Fibroblast of peridontal ligament (primary cell): Measurements from ENCODE around the gene GRIK5.
"Not testable (repeated sequence)": the region's sequence is repeated elsewhere in the genome, so short reads cannot be mapped to it uniquely, and the experiment has no call there.

Experiments used
- DNase-seq: peaks from one replicate; pipeline ENCODE4 v3.0.0-alpha.2; 2010; ENCODE audit errors: extremely low read depth

GRIK5 gene, protein sequence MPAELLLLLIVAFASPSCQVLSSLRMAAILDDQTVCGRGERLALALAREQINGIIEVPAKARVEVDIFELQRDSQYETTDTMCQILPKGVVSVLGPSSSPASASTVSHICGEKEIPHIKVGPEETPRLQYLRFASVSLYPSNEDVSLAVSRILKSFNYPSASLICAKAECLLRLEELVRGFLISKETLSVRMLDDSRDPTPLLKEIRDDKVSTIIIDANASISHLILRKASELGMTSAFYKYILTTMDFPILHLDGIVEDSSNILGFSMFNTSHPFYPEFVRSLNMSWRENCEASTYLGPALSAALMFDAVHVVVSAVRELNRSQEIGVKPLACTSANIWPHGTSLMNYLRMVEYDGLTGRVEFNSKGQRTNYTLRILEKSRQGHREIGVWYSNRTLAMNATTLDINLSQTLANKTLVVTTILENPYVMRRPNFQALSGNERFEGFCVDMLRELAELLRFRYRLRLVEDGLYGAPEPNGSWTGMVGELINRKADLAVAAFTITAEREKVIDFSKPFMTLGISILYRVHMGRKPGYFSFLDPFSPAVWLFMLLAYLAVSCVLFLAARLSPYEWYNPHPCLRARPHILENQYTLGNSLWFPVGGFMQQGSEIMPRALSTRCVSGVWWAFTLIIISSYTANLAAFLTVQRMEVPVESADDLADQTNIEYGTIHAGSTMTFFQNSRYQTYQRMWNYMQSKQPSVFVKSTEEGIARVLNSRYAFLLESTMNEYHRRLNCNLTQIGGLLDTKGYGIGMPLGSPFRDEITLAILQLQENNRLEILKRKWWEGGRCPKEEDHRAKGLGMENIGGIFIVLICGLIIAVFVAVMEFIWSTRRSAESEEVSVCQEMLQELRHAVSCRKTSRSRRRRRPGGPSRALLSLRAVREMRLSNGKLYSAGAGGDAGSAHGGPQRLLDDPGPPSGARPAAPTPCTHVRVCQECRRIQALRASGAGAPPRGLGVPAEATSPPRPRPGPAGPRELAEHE

DNA sequence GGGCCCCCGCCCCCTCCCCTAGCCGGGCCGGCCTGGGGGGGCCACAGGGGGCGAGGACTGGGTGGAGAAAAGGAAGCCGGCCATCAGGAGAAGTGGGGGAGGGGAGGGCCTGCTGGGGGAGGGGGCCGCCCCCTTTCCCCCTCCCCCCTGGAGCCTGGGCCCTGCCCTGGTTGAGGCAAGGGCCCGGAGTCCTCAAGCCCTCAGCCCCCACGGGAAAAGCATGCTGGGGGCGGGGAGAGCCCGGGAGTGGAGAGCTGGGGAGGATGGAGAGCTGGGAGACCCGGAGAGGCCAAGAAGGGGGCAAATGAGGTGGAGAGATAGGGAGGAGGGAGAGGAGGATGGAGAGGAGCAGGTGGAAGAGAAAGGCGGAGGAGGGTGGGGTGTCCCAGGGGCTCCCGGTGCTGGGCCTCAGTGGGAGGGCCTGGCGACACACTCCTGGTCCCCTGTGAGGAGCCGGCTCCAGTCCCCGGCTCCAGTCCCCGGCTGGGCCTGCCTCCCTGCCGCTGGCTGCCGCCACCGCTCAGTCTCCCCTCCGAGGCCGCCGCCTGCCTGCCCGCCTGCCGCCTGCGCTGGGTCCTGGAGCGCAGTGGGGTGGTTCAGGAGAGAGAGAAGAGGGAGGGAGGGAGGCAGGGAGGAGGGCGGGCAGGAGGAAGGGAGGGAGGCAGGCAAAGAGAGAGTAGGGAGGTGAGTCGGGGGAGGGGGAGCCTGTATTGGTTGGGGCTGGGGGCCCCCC, at the start of gene GRIK5:
Gene GRIK5 (minus strand): TSS at position 588 of the 733 bp plus-strand sequence. CDS start 4,436 bp downstream, outside the sequence.
- DNase-seq, result no peak

DNA sequence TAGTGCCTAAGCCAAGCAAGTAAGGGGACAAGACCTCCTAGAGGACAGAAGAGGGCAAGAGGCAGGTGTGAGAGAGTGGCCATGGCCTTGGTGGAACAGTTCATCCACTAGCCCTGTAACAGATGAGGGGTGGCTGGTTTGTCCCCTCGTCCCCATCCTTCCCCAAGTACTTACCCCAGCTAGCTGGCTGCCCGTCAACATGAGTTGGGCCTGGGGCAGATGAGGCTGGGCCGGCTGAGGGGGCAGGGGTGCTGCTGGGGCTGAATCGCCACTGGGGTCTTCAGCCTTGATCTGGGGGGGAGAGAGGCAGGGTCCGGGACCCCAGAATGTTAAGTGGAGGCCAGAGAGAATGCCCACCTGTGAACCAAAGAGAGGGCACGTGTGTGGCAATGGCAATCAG, 47.1 kb upstream of the GRIK5 start:
- DNase-seq, result no peak

DNA sequence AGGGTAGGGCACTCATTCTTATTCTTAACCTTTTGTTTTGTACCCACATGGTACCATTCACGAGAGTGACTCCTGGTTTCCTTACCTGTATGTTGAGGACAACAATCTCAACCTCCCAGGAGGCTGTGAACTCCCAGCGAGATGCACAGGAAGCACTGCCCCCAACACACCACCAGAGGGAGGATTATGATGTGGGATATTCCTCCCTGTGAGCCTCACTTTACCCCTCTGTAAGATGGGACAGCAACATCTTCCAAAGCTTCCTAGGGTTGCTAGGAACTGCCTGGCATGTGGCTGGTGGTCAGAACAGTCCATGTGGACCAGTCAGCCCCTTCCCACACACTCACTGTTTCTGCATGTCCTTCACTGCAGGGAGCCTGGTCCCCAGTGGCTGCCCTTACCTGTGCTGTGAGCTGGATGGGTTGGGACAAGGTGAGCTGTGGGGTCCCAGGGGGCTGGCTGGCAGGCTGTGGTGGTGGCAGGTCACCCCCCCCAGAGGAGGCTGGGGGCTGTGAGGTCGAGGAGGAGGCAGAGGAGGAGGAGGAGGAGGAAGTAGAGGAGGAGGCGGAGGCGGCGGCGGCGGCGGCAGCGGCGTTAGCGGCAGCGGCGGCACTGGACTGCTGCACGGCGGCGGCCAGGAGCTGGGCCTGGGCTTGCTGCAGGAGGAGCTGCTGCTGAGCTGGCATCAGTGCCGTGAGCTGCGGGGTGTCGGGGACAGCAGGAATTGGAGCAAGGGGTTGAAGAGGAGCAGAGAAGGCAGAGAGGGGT, 46.5 kb upstream of the GRIK5 start:
- DNase-seq, result no peak

DNA sequence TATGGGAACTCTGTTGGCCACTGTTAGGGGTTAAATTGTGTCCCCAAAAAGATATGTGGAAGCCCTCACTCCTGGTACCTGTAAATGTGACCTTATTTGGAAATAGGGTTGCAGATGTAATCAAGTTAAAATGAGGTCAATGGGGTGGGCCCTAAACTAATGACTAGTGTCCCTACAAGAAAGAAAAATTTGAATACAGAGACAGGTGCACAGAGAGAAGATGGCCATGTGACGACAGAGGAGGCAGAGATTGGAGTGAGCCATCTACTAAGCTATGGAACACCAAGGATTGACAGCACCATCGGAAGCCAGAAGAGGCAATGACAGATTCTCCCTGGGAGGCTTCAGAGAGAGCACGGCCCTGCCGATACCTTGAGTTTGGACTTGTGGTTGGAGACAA, 45.7 kb upstream of the GRIK5 start:
- no peak for DNase-seq

DNA sequence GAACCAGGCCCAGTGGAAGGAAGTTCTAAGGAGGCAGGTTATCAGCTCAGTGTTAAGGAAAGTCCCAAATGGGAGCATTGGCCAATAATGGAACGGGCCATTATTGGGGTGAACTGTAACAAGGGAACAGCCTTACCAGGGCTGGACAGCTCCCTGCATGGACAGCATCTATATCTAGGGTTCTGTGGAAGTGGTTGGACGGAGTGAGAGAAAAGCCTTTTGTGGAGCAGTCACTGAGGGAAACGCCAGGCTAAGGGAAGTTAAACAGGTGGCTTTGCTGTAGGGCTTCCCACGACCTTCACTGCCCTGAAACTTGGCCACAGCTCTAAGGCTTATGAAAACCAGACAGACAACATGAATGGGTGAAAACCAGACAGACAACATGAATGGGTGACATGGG, 45.2 kb upstream of the GRIK5 start:
- peak; percentile 43 for DNase-seq

DNA sequence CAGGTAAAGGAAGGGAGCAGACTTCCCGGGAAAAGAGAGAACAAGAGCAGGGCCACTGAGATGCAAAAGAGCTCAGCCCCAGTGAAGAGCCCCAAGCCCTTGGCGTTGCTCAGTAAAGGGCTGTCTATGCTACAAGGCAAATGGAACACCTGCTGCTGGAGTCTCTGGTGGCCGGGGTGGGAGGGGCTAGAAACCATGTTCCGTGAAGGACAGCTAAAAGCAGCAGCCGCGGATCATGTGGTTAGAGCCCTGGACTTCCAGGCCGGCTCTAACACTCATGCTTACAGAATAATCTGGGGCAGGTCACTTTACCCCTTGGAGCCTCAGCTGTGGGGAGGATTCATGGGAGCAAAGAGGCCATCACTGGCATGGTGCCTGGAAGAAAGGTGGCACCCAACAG, 44.4 kb upstream of the GRIK5 start:
- DNase-seq, result no peak

DNA sequence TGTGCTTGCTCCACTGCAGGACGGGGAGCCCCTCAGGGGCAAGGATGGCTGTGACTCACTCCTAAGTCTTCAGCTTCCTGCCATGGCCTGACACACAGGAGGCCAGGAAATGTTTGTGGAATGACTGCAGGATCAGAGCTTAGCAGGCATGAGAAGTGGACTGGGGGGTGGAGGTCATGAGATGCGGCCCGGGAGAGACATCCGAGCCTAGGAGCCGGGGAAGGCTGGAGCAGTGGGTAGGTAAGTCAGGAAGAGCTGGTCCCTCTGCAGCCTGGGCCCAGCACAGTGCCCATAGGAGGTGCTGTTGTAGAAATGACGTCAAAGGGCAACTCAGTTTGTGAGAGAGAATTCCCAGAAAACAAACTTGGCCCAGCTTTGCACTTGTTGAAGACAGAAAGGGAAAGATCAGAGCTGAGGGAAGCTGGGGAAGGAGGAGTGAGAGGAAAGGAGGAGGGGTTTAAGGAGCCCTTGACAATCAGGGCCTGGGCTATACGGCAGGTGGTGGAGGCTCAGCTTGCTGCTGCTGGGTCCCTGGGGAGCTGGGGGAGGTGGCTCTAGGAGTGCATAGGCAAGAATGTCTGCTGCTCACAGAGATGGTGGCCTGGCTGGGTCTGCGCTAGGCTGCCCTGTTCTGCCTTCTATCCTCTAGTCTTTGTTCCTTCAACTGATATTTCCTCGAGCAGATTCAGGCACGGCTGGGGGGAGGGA, 43.8 kb upstream of the GRIK5 start:
- peak; percentile 91 for DNase-seq

DNA sequence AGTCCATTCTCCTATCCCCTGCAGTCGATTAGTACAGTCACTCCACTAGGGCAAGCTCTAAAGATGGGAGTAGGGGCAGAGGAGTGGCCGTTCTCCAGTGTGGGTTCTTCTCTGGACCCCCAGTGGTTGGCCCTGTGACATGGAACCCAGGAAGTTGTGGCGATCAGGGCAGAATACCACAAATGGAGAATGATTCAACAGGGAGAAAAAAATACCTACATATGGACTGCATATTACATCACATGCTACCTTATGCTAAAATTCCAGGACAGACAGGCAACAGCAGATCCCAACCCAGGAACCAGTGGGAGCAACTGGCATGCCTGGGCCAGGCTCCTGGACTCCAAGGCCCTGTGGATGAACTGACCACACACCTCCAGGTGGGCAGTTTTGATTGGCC, 41.8 kb upstream of the GRIK5 start:
- DNase-seq, result peak; percentile 33

DNA sequence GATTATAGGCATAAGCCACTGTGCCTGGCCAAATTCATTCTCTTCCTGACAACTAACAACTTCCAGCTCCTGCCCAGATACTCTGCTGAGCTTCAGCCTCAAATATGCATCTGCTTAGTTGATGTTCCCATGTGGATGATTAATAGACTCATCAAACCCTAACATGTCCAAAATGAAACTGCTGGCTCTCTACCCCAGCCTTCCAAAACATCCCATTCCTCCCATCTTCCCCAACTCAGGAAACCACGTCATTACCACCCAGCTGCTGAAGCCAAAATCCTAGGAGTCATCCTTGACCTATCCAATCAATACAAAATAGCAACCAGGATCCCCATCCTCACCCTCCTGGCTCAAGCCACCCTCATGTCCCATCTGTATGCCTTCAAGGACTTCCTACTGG, 41.4 kb upstream of the GRIK5 start:
- DNase-seq, result peak; percentile 88

DNA sequence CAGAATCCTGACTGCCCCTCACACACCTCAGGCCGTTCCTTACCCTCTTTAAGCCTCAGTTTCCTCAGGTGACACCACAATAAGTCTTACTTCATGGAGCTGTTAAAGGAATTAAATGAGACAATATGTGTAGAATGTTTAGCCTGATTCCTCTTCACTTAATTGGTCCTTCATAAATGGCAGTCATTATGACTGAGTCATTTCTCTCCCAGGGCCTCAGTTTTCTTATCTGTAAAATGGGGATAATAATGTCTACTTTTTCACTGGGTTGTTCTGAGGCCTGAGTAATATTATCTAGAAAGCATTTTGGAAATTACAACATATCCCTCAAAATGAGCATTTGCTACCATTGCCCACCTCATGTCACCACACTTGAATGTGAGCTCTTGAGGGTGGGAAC, 40.7 kb upstream of the GRIK5 start:
- no peak for DNase-seq

DNA sequence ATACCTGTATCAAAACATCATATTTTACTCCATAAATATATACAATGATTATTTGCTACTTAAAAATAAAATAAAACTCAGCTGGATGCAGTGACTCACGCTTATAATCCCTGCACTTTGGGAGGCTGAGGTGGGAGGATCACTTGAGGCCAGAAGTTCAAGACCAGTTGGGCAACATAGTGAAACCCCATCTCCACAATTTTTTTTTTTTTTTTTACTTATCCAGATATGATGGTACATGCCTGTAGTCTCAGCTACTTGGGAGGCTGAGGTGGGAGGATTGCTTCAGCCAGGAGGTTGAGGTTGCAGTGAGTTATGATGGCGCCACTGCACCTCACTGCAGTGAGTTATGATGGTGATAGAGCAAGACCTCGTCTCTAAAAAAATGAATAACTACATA, 39.9 kb upstream of the GRIK5 start:
- DNase-seq, result no peak

DNA sequence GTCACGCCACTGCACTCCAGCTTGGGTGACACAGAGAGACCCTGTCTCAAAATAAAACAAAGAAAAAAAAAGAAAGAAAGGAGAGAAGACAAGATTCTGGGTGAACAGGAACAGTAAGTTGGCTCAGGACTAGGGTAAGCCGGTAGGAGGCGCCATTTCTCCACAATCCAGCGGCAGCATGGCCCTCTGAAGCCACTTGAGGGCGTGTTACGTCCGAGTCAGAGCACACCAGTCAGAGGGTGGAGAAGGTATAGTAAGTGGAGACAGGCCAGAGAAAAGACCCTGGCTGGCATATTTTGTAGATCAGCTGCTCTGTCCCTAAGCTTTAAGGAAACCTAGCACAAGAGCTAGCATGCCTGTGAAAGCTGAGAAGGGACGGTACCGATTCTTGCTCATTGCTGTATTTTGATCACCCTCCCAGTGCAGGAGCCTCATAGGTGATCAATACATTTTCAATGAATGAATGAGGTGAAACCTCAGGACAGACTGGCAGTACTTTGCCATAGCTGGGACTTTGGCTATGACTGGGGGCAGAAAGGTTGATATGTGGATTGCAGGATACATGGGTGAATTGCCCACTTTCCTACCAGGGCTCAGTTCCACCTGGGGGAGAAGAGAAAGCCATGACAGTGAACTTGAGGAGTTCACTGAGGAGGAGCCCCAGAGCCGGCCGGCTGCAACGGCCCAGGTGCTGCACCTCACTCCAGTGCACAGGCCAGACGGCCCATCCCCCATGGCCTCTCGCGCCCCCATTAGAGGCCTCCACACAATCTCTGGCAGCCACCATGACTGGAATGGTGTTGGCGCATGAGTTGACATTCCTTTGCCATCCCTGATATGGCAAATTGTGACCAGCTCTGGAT, 38.8 kb upstream of the GRIK5 start:
- peak; percentile 92 for DNase-seq

DNA sequence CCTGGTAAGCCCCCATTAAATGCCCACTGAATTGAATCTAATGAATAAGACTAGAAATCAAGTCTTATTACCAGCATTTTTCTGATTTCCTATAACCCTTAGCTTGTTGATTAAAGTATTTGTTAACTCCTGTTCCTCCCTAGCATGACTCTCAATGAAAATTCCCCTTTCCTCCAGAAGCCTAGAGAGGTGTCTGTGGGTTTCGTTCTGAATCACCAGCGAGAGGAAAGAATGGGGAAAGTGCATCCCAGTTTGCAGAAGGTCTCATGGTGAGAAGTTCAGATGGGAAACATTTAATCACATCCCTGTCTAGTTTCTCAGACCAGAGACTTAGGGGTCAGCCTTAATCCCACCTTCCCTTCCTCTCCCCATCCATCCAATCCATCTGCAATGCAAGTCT, 35.4 kb upstream of the GRIK5 start:
- no peak for DNase-seq

DNA sequence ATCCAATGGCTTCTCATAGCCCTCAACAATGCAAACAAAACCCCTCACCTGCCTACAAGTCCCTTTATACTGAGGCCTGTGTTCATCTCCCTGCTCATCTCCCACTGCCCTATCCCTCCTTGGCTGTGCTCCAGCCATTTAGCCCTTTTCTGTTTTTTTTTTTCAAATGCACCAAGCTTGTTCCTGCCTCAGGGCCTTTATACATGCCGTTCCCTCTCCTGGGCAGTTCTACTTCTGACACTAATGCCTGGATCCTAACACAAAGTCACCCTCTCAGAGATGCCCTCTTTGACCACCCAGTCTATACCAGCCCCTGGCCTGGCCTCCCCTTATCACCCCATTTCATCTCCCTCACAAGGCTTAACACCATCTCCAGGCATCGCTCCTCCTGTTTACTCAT, 32.9 kb upstream of the GRIK5 start:
- no peak for DNase-seq

DNA sequence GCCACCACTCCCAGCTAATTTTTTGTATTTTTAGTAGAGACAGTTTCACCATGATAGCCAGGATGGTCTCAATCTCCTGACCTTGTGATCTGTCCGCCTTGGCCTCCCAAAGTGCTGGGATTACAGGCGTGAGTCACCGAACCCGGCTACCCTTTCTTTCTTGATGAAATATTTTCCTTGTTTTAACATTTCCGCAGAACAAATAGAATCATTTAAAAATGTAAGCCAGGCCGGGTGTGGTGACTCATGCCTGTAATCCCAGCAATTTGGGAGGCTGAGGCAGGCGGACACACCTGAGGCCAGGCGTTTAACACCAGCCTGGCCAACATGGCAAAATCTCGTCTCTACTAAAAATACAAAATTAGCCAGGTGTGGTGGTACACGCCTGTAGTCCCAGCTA, 30.2 kb upstream of the GRIK5 start:
- DNase-seq, result not testable (repeated sequence)

DNA sequence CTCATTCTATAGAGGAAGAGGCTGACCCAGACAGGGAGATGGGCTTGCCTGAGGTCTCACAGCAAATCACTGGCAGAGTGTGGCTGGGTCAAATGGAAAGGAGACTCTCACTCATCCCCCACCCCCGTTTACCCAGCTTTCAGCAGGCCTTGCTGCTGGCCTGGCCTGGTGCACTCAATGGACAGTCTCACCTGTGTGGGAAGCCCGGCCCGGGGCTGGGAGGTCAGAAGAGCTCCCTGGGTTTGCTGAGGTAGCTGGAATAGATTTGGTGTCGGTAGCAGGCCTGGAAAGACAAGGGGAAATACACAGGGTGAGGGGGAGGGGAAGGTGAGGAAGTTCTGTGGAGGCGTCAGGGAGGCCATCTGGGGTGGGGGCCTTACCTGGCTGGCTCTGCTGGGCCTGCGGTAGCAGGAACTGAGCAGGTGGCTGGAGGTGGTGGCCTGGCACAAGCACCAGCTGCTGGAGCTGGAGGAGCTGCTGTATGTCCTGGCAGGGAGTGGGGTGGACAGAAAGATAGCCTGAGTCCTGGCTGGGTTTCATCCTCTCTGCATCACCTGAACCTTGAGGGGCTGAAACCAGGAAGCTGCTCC, 29.4 kb upstream of the GRIK5 start:
- no peak for DNase-seq

DNA sequence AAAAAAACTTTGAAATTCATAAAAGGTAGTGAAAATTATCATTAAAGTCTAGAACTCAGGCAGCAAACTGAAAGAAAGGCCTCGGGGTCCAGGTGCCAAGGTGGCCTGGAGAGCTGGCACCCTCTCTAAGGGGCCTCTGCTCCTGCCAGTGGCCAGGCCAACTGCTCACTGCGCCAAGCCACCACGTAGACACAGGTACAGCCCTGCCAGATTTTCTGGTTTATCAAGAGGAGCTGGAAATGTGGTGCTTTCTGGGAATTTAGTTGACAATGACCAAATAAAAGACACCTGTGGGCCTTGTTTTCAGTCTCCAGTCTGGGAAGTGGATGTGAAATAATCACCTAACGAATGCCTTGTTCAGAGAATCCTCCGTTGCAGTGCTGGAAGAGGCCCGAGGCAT, 28.8 kb upstream of the GRIK5 start:
- DNase-seq, result no peak

DNA sequence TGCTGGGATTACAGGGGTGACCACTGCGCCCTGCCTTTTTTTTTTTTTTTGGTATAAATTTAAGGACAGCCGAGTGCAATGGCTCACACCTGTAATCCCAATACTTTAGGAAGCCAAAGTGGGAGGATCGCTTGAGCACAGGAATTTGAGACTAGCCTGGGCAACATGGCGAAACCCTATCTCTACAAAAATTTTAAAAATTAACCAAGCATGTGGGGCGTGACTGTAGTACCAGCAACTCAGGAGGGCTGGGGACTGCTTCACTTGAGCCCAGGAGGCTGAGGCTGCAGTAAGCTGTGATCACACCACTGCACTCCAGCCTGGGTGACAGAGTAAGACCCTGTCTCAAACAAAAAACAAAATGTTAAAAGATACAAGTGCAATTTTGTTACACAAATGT, 27.5 kb upstream of the GRIK5 start:
- no peak for DNase-seq

DNA sequence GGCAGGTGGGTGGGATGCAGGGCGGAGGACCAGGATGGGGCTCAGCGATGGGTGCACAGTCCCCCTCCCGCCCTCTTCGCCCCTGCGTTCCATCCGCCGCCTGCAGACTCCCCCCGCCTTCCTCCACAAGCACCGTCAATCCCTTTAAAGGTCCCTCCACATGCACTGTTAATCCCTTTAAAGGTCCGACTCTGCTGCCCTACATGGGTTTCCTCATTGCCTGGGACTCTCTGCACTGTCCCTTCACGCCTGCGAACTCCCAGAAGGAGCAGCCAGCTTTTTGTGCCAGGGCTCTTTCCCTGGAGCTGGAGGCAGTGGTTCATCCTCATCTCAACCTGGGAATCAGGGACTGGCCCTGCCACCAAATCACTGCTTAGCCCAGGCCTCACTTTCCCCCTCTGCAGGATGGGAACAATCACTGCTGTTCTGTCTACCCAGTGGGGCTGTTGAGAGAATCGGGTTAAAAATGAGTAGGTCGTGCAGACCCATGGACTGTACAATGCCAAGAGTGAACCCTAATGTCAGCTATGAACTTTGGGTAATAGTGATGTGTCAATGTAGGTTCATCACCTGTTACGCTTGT, 26.3 kb upstream of the GRIK5 start:
- no peak for DNase-seq
